Glutamatergic neuron (in vitro differentiated cells): ENCODE results near the gene BBS12. TPM values are rescaled to one million over a fixed set of nuclear protein-coding genes. Genes with fewer than 3 reads are reported as not detected.

ENCODE experiments used
- DNase-seq: peaks from one replicate; pipeline ENCODE4 v3.0.0; 2022
- H3K27ac Mint-ChIP-seq: one replicate; pipeline ENCODE4 v1.8.0; 2020; ENCODE audit warnings: mild to moderate bottlenecking, mixed read lengths, inconsistent platforms; ENCODE audit not compliant: unreplicated experiment
- H3K27me3 Mint-ChIP-seq: one replicate; pipeline ENCODE4 v1.8.0; 2020; ENCODE audit warnings: mild to moderate bottlenecking, moderate library complexity, mixed read lengths, inconsistent platforms; ENCODE audit not compliant: unreplicated experiment
- H3K36me3 Mint-ChIP-seq: one replicate; pipeline ENCODE4 v1.8.0; 2020; ENCODE audit warnings: mild to moderate bottlenecking, mixed read lengths, inconsistent platforms; ENCODE audit not compliant: unreplicated experiment
- H3K4me1 Mint-ChIP-seq: one replicate; pipeline ENCODE4 v1.8.0; 2020; ENCODE audit warnings: mild to moderate bottlenecking, low read depth, mixed read lengths, inconsistent platforms; ENCODE audit not compliant: unreplicated experiment
- H3K4me3 Mint-ChIP-seq: one replicate; pipeline ENCODE4 v1.8.0; 2020; ENCODE audit warnings: mild to moderate bottlenecking, mixed read lengths, inconsistent platforms; ENCODE audit not compliant: unreplicated experiment
- H3K9me3 Mint-ChIP-seq: one replicate; pipeline ENCODE4 v1.8.0; 2020; ENCODE audit warnings: mild to moderate bottlenecking, moderate library complexity, mixed read lengths, inconsistent platforms; ENCODE audit not compliant: unreplicated experiment
- total RNA-seq: library from RNA; stranded (reverse); fragmentation: NEBNext Ultra II Directional; extraction: Animal tissue kit (Norgen Biotek cat#: 25700); gene quantifications from one replicate; pipeline ENCODE4 v1.2.1, GENCODE V29; 2021; ENCODE audit not compliant: unreplicated experiment
- TF ChIP-seq, protein P1 (sequence below): fragments of 200-600 bp; sonication (generic); IDR thresholded peaks from one replicate; pipeline ENCODE4 v1.5.0; 2021; ENCODE audit not compliant: partially characterized antibody, unreplicated experiment

BBS12 gene
- total RNA-seq, 1 donor from 2014 or later, result 2.8 TPM

GRCh38 chr4:122776916-122777315 is 44.4 kb downstream of the BBS12 start:
- TF ChIP-seq, protein P1, sequence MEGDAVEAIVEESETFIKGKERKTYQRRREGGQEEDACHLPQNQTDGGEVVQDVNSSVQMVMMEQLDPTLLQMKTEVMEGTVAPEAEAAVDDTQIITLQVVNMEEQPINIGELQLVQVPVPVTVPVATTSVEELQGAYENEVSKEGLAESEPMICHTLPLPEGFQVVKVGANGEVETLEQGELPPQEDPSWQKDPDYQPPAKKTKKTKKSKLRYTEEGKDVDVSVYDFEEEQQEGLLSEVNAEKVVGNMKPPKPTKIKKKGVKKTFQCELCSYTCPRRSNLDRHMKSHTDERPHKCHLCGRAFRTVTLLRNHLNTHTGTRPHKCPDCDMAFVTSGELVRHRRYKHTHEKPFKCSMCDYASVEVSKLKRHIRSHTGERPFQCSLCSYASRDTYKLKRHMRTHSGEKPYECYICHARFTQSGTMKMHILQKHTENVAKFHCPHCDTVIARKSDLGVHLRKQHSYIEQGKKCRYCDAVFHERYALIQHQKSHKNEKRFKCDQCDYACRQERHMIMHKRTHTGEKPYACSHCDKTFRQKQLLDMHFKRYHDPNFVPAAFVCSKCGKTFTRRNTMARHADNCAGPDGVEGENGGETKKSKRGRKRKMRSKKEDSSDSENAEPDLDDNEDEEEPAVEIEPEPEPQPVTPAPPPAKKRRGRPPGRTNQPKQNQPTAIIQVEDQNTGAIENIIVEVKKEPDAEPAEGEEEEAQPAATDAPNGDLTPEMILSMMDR, result no peak
- no peaks in the 10 kb centered on the region for H3K36me3 Mint-ChIP-seq
- DNase-seq, result no peak
- no peak overlapping the region for H3K27ac Mint-ChIP-seq
- H3K4me3 Mint-ChIP-seq, result no peak overlapping the region
- no peaks in the 10 kb centered on the region for H3K27me3 Mint-ChIP-seq
- H3K4me1 Mint-ChIP-seq, result no peaks in the 10 kb centered on the region
- H3K9me3 Mint-ChIP-seq, result no peaks in the 10 kb centered on the region

- Mint-ChIP-seq H3K27me3 (no peaks in the 10 kb centered on the region), H3K27ac (no peak overlapping the region), H3K36me3 (no peaks in the 10 kb centered on the region), H3K4me3 (no peak overlapping the region), H3K9me3 (no peaks in the 10 kb centered on the region), H3K4me1 (no peaks in the 10 kb centered on the region)
- TF ChIP-seq, protein P1, result no peak
- no peak for DNase-seq
Measured at GRCh38 chr4:122777846-122778673, 45.6 kb downstream of the BBS12 start.

GRCh38 chr4:122781486-122781885 is 49.0 kb downstream of the BBS12 start:
- no peaks in the 10 kb centered on the region for H3K9me3 Mint-ChIP-seq
- H3K27ac Mint-ChIP-seq, result no peak overlapping the region
- H3K4me3 Mint-ChIP-seq, result no peak overlapping the region
- DNase-seq, result no peak
- no peaks in the 10 kb centered on the region for H3K36me3 Mint-ChIP-seq
- TF ChIP-seq, protein P1, result no peak
- H3K4me1 Mint-ChIP-seq, result peaks cover 3% of the 10 kb centered on the region
- H3K27me3 Mint-ChIP-seq, result no peaks in the 10 kb centered on the region

- DNase-seq, result no peak
- Mint-ChIP-seq H3K27ac (no peak overlapping the region), H3K4me1 (peaks cover 3% of the 10 kb centered on the region), H3K36me3 (no peaks in the 10 kb centered on the region), H3K9me3 (peaks cover 1% of the 10 kb centered on the region), H3K4me3 (no peak overlapping the region), H3K27me3 (no peaks in the 10 kb centered on the region)
- TF ChIP-seq, protein P1, result no peak
Measured at GRCh38 chr4:122783301-122784215, 51.1 kb downstream of the BBS12 start.
